CD14-positive monocyte (primary cell): Measurements from ENCODE around the gene PLA2G4D. TPM values are rescaled to one million over a fixed set of nuclear protein-coding genes. Genes with fewer than 3 reads are reported as not detected.

ENCODE experiments used
- DNase-seq, 3 donors: peaks; one replicate each; pipeline ENCODE4 v3.0.0-alpha.2; 2011 to 2022
- H2AFZ ChIP-seq: 2 replicates; pipeline ENCODE4 v1.6.0; 2012; ENCODE audit warnings: mild to moderate bottlenecking, low read depth, low read length, inconsistent platforms; ENCODE audit not compliant: insufficient read depth, poor library complexity, severe bottlenecking
- H3K27ac ChIP-seq, 2 donors: 1 replicate in 1 of 2; 2 replicates in 1 of 2; pipeline ENCODE4 v1.5.1; 2012 to 2013; ENCODE audit warnings: low read length in 2 of 2, control low read depth in 1 of 2, inconsistent platforms in 1 of 2, low read depth in 1 of 2, mild to moderate bottlenecking in 1 of 2
- H3K27me3 ChIP-seq, 2 donors: one replicate each; pipeline versions ENCODE4 v1.6.0 to v1.6.1; 2011 to 2013; ENCODE audit warnings: low read length in 2 of 2; ENCODE audit not compliant: control insufficient read depth in 2 of 2, insufficient read depth in 2 of 2
- H3K36me3 ChIP-seq, 2 donors: replicated peaks in 1 of 2; 1 replicate in 1 of 2; 2 replicates in 1 of 2; pipeline versions ENCODE4 v1.5.1 to v1.6.1; 2012 to 2013; ENCODE audit warnings: low read length in 2 of 2, control low read depth in 1 of 2, inconsistent platforms in 1 of 2, mild to moderate bottlenecking in 1 of 2; ENCODE audit not compliant: insufficient read depth in 2 of 2, control insufficient read depth in 1 of 2
- H3K4me1 ChIP-seq, 2 donors: 1 replicate in 1 of 2; 2 replicates in 1 of 2; pipeline versions ENCODE4 v1.5.1 to v1.6.1; 2012 to 2013; ENCODE audit warnings: low read length in 2 of 2, control low read depth in 1 of 2, inconsistent platforms in 1 of 2, mild to moderate bottlenecking in 1 of 2, moderate library complexity in 1 of 2; ENCODE audit not compliant: insufficient read depth in 2 of 2, control insufficient read depth in 1 of 2
- H3K4me2 ChIP-seq: replicated peaks from 2 replicates; pipeline ENCODE3; 2012; ENCODE audit warnings: low read length, moderate library complexity, mild to moderate bottlenecking; ENCODE audit not compliant: poor library complexity, severe bottlenecking; ENCODE audit errors: extremely low read depth
- H3K4me3 ChIP-seq, 3 experiments: fragments of 200-600 bp in 1 of 3; sonication (generic) in 1 of 3; replicated peaks in 1 of 3; 1 replicate in 2 of 3; 2 replicates in 1 of 3; pipeline ENCODE4 v1.5.1; 2011 to 2013; ENCODE audit warnings: low read length in 3 of 3, mild to moderate bottlenecking in 3 of 3, control low read depth in 2 of 3, low read depth in 2 of 3, inconsistent platforms in 1 of 3, moderate library complexity in 1 of 3
- H3K79me2 ChIP-seq: 2 replicates; pipeline ENCODE4 v1.6.0; 2012; ENCODE audit warnings: mild to moderate bottlenecking, control low read depth, inconsistent platforms, low read length, moderate library complexity; ENCODE audit not compliant: insufficient read depth
- H3K9ac ChIP-seq: 2 replicates; pipeline ENCODE4 v1.6.0; 2017; ENCODE audit warnings: low read length, mild to moderate bottlenecking; ENCODE audit not compliant: insufficient read depth, poor library complexity, severe bottlenecking
- H3K9me3 ChIP-seq, 2 donors: replicated peaks in 1 of 2; 1 replicate in 1 of 2; 2 replicates in 1 of 2; pipeline versions ENCODE4 v1.5.1 to v1.6.1; 2012 to 2013; ENCODE audit warnings: low read length in 2 of 2, control low read depth in 1 of 2; ENCODE audit not compliant: control insufficient read depth in 1 of 2, insufficient read depth in 1 of 2
- H4K20me1 ChIP-seq: 2 replicates; pipeline ENCODE4 v1.6.0; 2012; ENCODE audit warnings: mild to moderate bottlenecking, low read length, control low read depth, moderate library complexity; ENCODE audit not compliant: insufficient read depth
- H3K27ac Mint-ChIP-seq, 7 donors: one replicate each; pipeline ENCODE4 v1.8.0; 2020; ENCODE audit warnings: mild to moderate bottlenecking in 7 of 7, mixed read lengths in 7 of 7, moderate library complexity in 6 of 7, inconsistent platforms in 2 of 7
- H3K27me3 Mint-ChIP-seq, 3 donors: one replicate each; pipeline ENCODE4 v1.8.0; 2021 to 2022; ENCODE audit warnings: low read depth in 3 of 3, mild to moderate bottlenecking in 3 of 3, mixed read lengths in 3 of 3, moderate library complexity in 3 of 3, inconsistent platforms in 1 of 3
- H3K36me3 Mint-ChIP-seq, 2 donors: one replicate each; pipeline ENCODE4 v1.8.0; 2020; ENCODE audit warnings: mixed read lengths in 2 of 2, inconsistent platforms in 1 of 2, mild to moderate bottlenecking in 1 of 2
- H3K4me1 Mint-ChIP-seq: one replicate; pipeline ENCODE4 v1.8.0; 2020; ENCODE audit warnings: mild to moderate bottlenecking, mixed read lengths
- H3K4me3 Mint-ChIP-seq, 2 donors: one replicate each; pipeline ENCODE4 v1.8.0; 2020; ENCODE audit warnings: mild to moderate bottlenecking in 2 of 2, mixed read lengths in 2 of 2, moderate library complexity in 1 of 2
- H3K9me3 Mint-ChIP-seq, 7 donors: one replicate each; pipeline ENCODE4 v1.8.0; 2020 to 2022; ENCODE audit warnings: mixed read lengths in 7 of 7, mild to moderate bottlenecking in 6 of 7, moderate library complexity in 6 of 7, inconsistent platforms in 2 of 7
- WGBS: methylation state at CpG from one replicate; pipeline ENCODE4 v1.1.5; 2013; ENCODE audit warnings: missing lambda C conversion rate; ENCODE audit not compliant: insufficient coverage; 5-methylcytosine and 5-hydroxymethylcytosine counted together
- intact Hi-C, 2 donors: fragments of 100-400 bp; cut with micrococcal nuclease; formaldehyde crosslinking; loops; one replicate each; pipeline versions ENCODE4 v1.15.0 to v1.15.1; 2023
- polyA plus RNA-seq, 3 donors: library from polyadenylated mRNA; depleted of rRNA in 1 of 3; unstranded in 2 of 3; stranded (reverse) in 1 of 3; fragments of 300-500 nt in 2 of 3; fragments of >200 nt in 1 of 3; fragmentation: Illumina TruSeq in 2 of 3; gene quantifications; 1 replicate in 2 of 3; 2 replicates in 1 of 3; pipeline ENCODE4 v1.2.3, GENCODE V29; 2012 to 2021
- TF ChIP-seq, protein P1 (sequence below): fragments of 200-600 bp; IDR thresholded peaks from one replicate; pipeline ENCODE4 v1.8.0; 2022; ENCODE audit warnings: antibody characterized with exemption, mild to moderate bottlenecking

The PLA2G4D gene
- polyA plus RNA-seq, 3 donors = not detected

DNA sequence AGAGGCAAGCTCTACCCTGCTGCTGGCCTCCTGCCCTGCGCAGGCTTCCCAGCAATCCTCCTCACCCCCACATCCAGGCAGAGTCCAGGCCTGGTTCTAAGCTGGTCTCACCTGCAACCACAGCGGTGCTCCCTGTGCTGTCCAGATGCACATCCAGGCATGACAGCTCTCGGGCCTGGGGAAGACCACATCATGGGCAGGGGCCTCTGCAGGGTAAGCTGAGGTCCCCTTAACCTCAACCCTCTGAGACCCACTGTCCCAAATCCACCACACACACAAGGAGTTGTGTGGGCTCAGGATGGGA, 10.8 kb downstream of the PLA2G4D start:
- H3K79me2 ChIP-seq = no peaks in the 10 kb centered on the region
- intact Hi-C loops = loop anchor here in 1 of 2 donors (10.0 kb wide), 1 partner anchor 99 kb away; no protein-coding TSS in a partner anchor
- Mint-ChIP-seq H3K27me3 (peaks cover 1 to 9% (median 5%) of the 10 kb centered on the region in 3 donors), H3K4me1 (peaks cover 13% of the 10 kb centered on the region), H3K36me3 (no peaks in the 10 kb centered on the region), H3K27ac (no peak overlapping the region), H3K9me3 (peaks cover 0 to 3% (median 0%) of the 10 kb centered on the region in 7 donors), H3K4me3 (no peak overlapping the region)
- no peaks in the 10 kb centered on the region for H3K27me3 ChIP-seq
- H4K20me1 ChIP-seq = no peaks in the 10 kb centered on the region
- 83% methylated on average over 1 of the region's 3 CpGs for WGBS
- H3K4me2 ChIP-seq = no peak overlapping the region
- H3K4me3 ChIP-seq = no peak overlapping the region
- no peak for DNase-seq
- peaks cover 11% of the 10 kb centered on the region in 2 donors for H3K4me1 ChIP-seq
- H3K36me3 ChIP-seq = no peaks in the 10 kb centered on the region
- H3K9me3 ChIP-seq = no peaks in the 10 kb centered on the region
- TF ChIP-seq, protein P1, sequence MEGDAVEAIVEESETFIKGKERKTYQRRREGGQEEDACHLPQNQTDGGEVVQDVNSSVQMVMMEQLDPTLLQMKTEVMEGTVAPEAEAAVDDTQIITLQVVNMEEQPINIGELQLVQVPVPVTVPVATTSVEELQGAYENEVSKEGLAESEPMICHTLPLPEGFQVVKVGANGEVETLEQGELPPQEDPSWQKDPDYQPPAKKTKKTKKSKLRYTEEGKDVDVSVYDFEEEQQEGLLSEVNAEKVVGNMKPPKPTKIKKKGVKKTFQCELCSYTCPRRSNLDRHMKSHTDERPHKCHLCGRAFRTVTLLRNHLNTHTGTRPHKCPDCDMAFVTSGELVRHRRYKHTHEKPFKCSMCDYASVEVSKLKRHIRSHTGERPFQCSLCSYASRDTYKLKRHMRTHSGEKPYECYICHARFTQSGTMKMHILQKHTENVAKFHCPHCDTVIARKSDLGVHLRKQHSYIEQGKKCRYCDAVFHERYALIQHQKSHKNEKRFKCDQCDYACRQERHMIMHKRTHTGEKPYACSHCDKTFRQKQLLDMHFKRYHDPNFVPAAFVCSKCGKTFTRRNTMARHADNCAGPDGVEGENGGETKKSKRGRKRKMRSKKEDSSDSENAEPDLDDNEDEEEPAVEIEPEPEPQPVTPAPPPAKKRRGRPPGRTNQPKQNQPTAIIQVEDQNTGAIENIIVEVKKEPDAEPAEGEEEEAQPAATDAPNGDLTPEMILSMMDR = no peak
- H2AFZ ChIP-seq = no peak overlapping the region
- no peak overlapping the region for H3K9ac ChIP-seq
- no peak overlapping the region for H3K27ac ChIP-seq

DNA sequence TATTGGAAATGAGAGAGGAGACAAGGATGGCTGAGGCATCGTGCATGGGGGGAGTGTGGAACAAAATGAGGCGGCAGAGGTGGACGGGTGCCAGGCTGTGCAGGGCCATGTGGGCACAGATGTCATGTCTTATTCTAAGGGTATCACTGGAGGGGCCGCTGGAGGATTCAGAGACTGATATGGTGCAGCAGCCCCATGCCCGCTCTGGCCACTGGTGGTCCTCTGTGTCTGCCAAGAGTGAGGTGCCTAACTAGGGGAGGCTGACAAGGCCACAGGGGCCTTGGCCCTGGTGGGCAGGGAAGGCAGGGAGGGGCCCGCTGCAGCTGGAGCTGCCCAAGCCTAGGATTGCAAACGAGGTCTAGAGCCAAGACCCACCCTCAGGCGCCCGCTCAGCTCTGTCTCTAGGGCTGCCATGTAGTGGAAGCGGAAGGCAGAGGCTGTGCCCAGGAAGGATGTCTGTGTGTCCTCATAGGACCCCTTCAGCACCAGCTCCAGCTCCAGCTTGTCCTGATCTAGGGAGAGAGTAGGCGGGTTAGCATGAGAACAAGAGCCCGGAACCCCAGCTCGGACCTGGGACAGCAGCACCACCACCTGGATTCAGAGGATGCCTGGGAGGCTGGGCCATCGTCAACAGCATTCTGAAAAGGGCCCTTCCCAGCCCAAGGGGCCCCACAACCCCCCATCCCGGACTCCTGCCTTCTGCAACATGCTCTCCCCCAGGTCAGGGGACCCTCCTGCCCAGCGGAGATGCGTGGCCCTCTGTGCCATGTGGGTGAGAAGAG, 11.3 kb downstream of the PLA2G4D start:
- Mint-ChIP-seq H3K27me3 (peaks cover 0 to 6% (median 5%) of the 10 kb centered on the region in 3 donors), H3K27ac (no peak overlapping the region), H3K9me3 (peaks cover 0 to 3% (median 0%) of the 10 kb centered on the region in 7 donors), H3K36me3 (no peaks in the 10 kb centered on the region), H3K4me3 (no peak overlapping the region), H3K4me1 (peaks cover 13% of the 10 kb centered on the region)
- 95% methylated on average over 12 of the region's 17 CpGs for WGBS
- H3K9me3 ChIP-seq = no peaks in the 10 kb centered on the region
- H3K9ac ChIP-seq = no peak overlapping the region
- TF ChIP-seq, protein P1 = no peak
- no peaks in the 10 kb centered on the region for H3K27me3 ChIP-seq
- H3K27ac ChIP-seq = no peak overlapping the region
- H3K4me3 ChIP-seq = no peak overlapping the region
- H3K4me1 ChIP-seq = peaks cover 11% of the 10 kb centered on the region in 2 donors
- no peak overlapping the region for H2AFZ ChIP-seq
- no peaks in the 10 kb centered on the region for H4K20me1 ChIP-seq
- no peak overlapping the region for H3K4me2 ChIP-seq
- no peak for DNase-seq
- no peaks in the 10 kb centered on the region for H3K79me2 ChIP-seq
- no peaks in the 10 kb centered on the region for H3K36me3 ChIP-seq
- intact Hi-C loops = loop anchor here in 1 of 2 donors (10.0 kb wide), 1 partner anchor 98 kb away; no protein-coding TSS in a partner anchor
